Esophagus squamous epithelium (tissue), 4 donors: Measurements from ENCODE around the gene PHACTR1.

Source experiments
- POLR2A ChIP-seq, 4 donors: fragments of 450-650 bp; IDR thresholded peaks; one replicate each; pipeline ENCODE4 v1.6.1; 2017; ENCODE audit warnings: antibody characterized with exemption in 4 of 4, mild to moderate bottlenecking in 4 of 4, moderate library complexity in 3 of 4
- TF ChIP-seq, protein P1 (sequence below), 6 experiments: fragments of 450-650 bp in 4 of 6; fragments of 200-600 bp in 2 of 6; sonication (generic) in 2 of 6; IDR thresholded peaks; one replicate each; pipeline ENCODE4 v1.5.1; 2016 to 2019; ENCODE audit warnings: antibody characterized with exemption in 6 of 6, mild to moderate bottlenecking in 4 of 6, moderate library complexity in 4 of 6

DNA sequence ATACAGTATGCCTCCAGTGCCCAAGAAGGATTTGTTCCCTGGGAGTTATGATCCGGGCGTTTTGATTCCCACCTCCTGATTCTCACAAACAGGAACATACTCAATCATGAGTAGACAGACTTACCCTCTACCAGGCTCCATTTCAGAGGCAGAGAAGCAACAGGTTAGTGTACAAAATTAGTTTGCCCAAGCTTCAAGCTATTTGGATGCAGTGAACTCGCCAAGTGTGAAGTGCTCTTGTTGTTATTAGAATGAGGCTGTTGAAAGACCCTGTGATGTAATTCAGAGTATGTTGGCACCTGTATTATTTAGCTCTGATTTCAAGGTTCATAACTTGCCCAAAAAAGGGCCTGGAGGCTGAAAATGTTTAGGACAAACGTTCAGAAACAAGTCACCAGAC is 247.0 kb downstream of the PHACTR1 start:
- TF ChIP-seq, protein P1, sequence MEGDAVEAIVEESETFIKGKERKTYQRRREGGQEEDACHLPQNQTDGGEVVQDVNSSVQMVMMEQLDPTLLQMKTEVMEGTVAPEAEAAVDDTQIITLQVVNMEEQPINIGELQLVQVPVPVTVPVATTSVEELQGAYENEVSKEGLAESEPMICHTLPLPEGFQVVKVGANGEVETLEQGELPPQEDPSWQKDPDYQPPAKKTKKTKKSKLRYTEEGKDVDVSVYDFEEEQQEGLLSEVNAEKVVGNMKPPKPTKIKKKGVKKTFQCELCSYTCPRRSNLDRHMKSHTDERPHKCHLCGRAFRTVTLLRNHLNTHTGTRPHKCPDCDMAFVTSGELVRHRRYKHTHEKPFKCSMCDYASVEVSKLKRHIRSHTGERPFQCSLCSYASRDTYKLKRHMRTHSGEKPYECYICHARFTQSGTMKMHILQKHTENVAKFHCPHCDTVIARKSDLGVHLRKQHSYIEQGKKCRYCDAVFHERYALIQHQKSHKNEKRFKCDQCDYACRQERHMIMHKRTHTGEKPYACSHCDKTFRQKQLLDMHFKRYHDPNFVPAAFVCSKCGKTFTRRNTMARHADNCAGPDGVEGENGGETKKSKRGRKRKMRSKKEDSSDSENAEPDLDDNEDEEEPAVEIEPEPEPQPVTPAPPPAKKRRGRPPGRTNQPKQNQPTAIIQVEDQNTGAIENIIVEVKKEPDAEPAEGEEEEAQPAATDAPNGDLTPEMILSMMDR (IDR thresholded peaks at IDR 0.05): no peak
- no peak for TF ChIP-seq POLR2A (IDR thresholded peaks at IDR 0.05)
